Mononuclear cell (primary cell): ENCODE data around the gene ZDHHC7. TPM values are rescaled to one million over a fixed set of nuclear protein-coding genes. Genes with fewer than 3 reads are reported as not detected.

Experiments
- H3K27me3 ChIP-seq: 2 replicates; pipeline ENCODE4 v1.6.0; 2011; ENCODE audit warnings: low read length, control low read depth; ENCODE audit not compliant: insufficient read depth
- H3K4me1 ChIP-seq: 2 replicates; pipeline ENCODE4 v1.5.1; 2011; ENCODE audit warnings: mild to moderate bottlenecking, low read length, control low read depth; ENCODE audit not compliant: insufficient read depth
- H3K4me3 ChIP-seq: 2 replicates; pipeline ENCODE4 v1.5.1; 2011; ENCODE audit warnings: mild to moderate bottlenecking, low read length, moderate library complexity
- H3K9me3 ChIP-seq: 2 replicates; pipeline ENCODE4 v1.5.1; 2011; ENCODE audit warnings: low read depth, mild to moderate bottlenecking, control low read depth, low read length
- total RNA-seq: library from RNA; depleted of rRNA; stranded (reverse); fragments of >200 nt; gene quantifications from one replicate; pipeline ENCODE4 v1.2.3, GENCODE V29; 2012

The ZDHHC7 gene
- total RNA-seq, 1 donor: 101 TPM

DNA sequence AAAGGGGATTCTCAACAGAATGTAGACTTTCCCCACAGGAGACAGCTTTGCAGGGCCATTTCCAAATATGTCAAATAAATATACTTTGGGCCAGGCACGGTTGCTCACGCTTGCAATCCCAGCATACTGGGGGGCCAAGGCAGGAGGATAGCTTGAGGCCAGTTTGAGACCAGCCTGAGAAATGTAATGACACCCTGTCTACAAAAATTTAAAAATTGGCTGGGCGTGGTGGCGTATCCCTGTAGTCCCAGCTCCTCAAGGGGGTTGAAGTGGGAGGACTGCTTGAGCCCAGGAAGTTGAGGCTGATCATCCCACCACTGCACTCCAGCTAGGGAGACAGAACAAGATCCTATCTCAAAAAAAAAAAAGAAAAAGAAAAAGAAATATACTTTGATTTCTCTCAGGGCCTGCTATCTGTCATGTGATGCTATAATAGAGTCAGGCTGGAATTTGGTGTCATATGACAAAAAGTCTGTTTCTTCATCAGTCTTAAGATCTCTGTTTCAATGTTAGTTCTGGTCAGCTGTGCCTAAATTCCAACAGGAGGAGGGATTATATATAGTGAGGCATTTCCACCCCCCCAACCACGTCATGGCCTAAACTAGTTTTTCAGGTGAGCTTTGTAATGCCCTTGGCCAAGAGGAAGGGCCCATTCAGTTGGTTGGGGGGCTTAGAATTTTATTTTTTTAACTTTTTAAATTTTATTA, 4.3 kb upstream of the ZDHHC7 start:
- no peaks in the 10 kb centered on the region for H3K9me3 ChIP-seq
- no peak overlapping the region for H3K4me3 ChIP-seq
- no peaks in the 10 kb centered on the region for H3K27me3 ChIP-seq
- peaks cover 72% of the 10 kb centered on the region for H3K4me1 ChIP-seq

GRCh38 chr16:85014311-85014710, 3.0 kb upstream of the ZDHHC7 start:
- H3K9me3 ChIP-seq: no peaks in the 10 kb centered on the region
- peaks cover 85% of the 10 kb centered on the region for H3K4me1 ChIP-seq
- H3K4me3 ChIP-seq: no peak overlapping the region
- H3K27me3 ChIP-seq: no peaks in the 10 kb centered on the region

GRCh38 chr16:85011846-85012284, 530 bp upstream of the ZDHHC7 start:
- peaks cover 87% of the 10 kb centered on the region for H3K4me1 ChIP-seq
- peak overlapping the region; percentile 89 for H3K4me3 ChIP-seq
- H3K9me3 ChIP-seq: no peaks in the 10 kb centered on the region
- no peaks in the 10 kb centered on the region for H3K27me3 ChIP-seq

DNA sequence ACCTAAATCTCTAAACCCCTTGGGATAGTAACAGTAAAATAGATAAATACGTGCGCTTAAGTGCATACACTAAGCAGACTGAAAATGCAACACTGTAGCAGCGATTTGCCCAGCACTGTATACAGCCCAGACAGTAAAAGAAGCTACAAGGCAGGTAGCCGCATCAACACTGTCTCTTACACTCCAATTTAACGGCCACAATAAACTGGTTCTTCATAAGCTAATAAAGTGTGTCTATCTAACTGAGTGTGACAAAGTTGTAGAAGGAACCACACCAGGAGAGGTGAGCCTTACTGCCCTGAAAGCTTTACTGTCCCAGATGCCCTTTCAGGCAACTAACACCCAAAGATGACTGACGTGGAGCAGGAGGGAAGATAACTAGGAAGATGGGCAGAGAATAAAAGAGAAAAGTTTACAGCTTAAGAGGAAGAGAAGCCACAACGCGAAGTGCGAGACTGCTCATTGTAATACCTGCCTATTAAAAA, 847 bp downstream of the ZDHHC7 start:
- Histone ChIP-seq H3K4me1 (peaks cover 87% of the 10 kb centered on the region), H3K27me3 (no peaks in the 10 kb centered on the region), H3K9me3 (no peaks in the 10 kb centered on the region), H3K4me3 (peak overlapping the region; percentile 89)

DNA sequence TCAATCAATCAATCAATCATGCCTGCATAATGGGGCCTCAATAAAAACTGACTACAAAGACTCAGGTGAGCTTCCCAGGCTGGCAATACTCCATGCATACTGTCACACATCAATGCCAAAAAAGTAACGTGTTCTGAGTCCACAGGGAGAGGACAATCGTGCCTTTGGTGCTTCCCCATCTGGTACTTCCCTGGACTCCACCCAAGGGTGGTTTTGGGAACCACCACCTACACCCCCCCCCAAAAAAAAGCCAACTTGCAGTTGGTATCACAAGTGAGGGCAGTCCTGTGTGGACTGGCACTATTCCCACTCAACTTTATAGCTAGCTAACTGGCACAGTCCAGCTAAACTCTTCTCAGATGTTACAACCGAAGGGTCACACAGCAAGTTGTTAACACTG, 3.1 kb downstream of the ZDHHC7 start:
- no peak overlapping the region for H3K4me3 ChIP-seq
- H3K9me3 ChIP-seq: no peaks in the 10 kb centered on the region
- peaks cover 87% of the 10 kb centered on the region for H3K4me1 ChIP-seq
- no peaks in the 10 kb centered on the region for H3K27me3 ChIP-seq

- no peak overlapping the region for H3K4me3 ChIP-seq
- no peaks in the 10 kb centered on the region for H3K9me3 ChIP-seq
- peaks cover 88% of the 10 kb centered on the region for H3K4me1 ChIP-seq
Measured at GRCh38 chr16:85007496-85008214, 3.7 kb downstream of the ZDHHC7 start.

DNA sequence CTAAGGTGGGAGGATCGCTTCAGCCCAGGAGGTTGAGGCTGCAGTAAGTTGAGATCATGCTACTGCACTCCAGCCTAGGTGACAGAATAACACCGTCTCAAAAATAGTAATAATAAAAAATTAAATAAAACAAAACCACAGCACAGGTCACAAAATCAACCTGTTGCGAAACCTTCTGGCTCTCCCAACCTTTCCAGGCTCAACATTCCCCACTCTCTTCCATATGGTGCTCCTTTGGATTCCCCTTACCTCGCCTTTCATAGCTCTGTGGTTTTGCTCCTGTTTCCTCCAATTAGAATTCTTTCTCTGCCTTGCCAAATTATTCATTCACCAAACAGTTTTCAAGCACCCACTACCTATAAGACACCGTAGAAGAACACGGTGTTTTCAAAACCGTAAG, 4.7 kb downstream of the ZDHHC7 start:
- Histone ChIP-seq H3K9me3 (no peaks in the 10 kb centered on the region), H3K4me1 (peaks cover 89% of the 10 kb centered on the region), H3K27me3 (no peaks in the 10 kb centered on the region), H3K4me3 (no peak overlapping the region)

More at GRCh38 chr16:85007496-85008214, 3.7 kb downstream of the ZDHHC7 start:
- no peaks in the 10 kb centered on the region for H3K27me3 ChIP-seq

- no peaks in the 10 kb centered on the region for H3K9me3 ChIP-seq
- H3K27me3 ChIP-seq: no peaks in the 10 kb centered on the region
- H3K4me1 ChIP-seq: peaks cover 97% of the 10 kb centered on the region
- no peak overlapping the region for H3K4me3 ChIP-seq
Measured at GRCh38 chr16:85005285-85006069, 5.9 kb downstream of the ZDHHC7 start.

DNA sequence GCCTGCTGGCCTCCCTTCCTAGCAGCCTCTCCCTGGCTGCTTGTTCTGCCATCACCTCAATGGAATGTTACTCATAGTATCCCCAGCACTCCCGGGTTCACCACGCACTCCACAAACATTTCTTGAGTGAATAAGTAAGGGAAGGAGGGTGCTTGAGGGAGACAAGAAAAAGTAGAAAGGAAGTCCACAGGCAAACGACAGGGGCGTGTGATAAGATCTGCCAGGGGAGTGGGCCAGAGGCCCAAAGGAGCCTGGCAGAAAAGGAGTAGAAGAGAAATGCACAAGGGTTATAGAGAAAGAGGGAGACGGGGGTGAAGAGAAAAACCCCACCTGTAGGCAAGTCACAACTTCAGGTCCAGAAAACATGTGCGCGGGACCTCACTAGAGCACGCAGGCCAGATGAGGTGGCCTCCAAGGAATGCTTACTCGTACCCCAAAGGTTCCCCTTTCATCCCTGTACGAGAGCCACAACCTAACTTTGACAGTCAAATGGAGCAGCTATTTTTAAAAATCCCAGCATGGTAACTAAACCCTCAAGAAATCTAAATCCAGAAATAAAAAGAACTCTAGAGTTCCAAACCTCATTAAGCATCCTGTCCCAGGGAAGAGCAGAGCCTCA, 6.6 kb downstream of the ZDHHC7 start:
- Histone ChIP-seq H3K27me3 (no peaks in the 10 kb centered on the region), H3K4me3 (no peak overlapping the region), H3K4me1 (peaks cover 89% of the 10 kb centered on the region), H3K9me3 (no peaks in the 10 kb centered on the region)

- peaks cover 84% of the 10 kb centered on the region for H3K4me1 ChIP-seq
- no peaks in the 10 kb centered on the region for H3K27me3 ChIP-seq
- no peaks in the 10 kb centered on the region for H3K9me3 ChIP-seq
- H3K4me3 ChIP-seq: no peak overlapping the region
Measured at GRCh38 chr16:85003725-85004586, 7.4 kb downstream of the ZDHHC7 start.

DNA sequence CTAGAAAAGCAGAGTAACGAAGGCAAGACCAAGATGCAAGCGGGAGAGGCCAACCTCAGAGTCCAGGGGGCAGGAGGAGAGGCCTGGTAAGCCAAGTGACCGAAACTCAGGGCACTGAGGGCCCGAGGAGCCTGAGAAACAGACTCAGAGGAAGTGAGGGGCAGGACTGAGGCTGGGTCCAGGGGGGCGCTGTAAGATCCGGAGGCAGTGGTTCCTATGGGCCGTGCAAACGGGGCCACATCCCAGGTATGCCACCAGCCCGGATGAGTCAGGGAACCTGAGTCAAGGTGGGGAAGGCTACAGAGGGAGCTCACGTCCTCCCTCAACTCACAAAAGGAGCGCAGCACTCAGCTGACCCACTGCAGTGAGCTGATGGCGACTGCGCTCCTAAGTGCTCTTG, 8.3 kb downstream of the ZDHHC7 start:
- no peaks in the 10 kb centered on the region for H3K27me3 ChIP-seq
- H3K4me3 ChIP-seq: no peak overlapping the region
- H3K9me3 ChIP-seq: no peaks in the 10 kb centered on the region
- H3K4me1 ChIP-seq: peaks cover 76% of the 10 kb centered on the region

DNA sequence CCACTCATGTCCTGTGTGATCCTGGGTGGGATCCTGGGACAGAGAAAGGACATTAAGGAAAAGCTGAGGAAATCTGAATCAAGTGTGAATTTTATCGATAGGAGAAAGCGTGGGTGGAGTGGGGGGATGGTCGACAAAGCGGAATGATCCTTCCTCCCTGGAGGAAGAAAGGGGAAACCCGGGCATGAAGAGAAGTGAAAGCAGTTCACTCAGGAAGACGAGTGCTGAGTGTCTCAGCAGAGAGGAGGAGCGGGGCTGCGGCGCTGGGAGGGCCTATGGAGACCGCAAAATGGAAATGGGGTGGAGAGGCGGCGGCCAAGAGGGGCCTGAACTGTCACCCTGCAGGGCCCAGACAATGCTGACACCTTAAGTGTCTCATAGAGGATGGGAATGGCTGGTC, 8.7 kb downstream of the ZDHHC7 start:
- Histone ChIP-seq H3K4me1 (peaks cover 75% of the 10 kb centered on the region), H3K27me3 (no peaks in the 10 kb centered on the region), H3K4me3 (no peak overlapping the region), H3K9me3 (no peaks in the 10 kb centered on the region)

DNA sequence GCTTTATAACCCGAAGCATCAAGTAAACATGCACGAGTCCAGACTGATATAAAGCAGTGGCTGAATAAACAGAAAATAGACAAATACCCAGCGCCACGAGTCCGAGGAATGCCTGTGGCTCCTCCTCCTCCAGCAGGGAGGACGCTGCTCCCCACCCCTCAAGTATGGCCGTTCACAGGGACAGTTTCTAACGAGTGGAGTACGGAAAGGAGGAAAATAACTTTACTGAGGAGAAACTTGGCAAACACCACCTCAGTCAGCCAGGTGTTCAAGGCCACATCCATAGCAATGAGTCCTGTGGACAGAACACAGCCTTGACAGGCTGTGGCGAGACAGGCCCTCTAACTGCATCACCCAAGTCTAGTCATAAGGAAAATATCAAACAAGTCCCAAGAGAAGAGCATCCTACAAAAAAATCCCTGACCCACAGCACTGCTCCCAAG, 9.2 kb downstream of the ZDHHC7 start:
- Histone ChIP-seq H3K9me3 (no peaks in the 10 kb centered on the region), H3K4me3 (no peak overlapping the region), H3K4me1 (peaks cover 75% of the 10 kb centered on the region), H3K27me3 (no peaks in the 10 kb centered on the region)
